Stimulated activated CD8-positive, alpha-beta memory T cell treated with anti-CD3 and anti-CD28 coated beads, Interleukin-12 subunit alpha, Interleukin-12 subunit beta, amount 100 ng/mL, for 4 hours (primary cell): ENCODE results near the gene STAMBPL1.
"Not testable (repeated sequence)": the region's sequence is repeated elsewhere in the genome, so short reads cannot be mapped to it uniquely, and the experiment has no call there.

Experiments
- DNase-seq: peaks from one replicate; pipeline ENCODE4 v3.0.0-alpha.2; 2020; ENCODE audit warnings: low read depth

The STAMBPL1 gene

DNA sequence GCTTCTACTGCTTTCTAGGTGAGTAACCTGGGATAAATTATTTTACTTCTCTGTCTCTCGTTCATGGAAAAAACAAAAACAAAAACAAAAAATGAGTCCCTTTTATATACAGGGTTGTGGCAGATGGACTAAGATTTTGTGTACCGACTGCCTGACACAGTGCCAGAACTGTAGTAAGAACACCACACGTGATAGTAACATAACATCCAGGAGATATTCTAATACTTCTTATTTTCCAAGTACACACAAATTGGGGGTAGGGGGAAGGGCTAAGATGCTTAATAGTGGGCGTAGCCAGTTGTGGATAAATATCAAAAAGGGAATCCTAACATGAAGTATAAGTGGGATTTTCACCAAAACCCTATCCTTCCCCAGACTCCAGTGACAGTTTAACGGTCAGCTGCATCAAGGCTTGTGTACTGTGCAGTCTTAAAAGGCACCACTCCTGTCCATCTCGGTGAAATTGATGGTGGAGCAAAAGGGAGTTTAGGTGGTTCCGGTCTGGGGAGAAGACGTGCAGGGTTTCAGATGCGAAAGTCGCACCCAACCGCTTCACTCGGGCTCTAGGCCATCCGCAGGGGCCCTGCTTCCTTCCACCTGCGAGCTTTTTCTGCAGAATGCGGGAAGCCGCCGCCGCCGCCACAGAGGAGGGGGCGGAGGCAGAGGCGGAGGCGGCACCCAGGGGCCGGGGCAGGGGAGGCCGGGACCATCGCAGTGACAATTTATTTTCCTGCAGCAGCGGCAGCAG is at the start of gene STAMBPL1:
STAMBPL1 (plus strand) TSS at position 712 of the 748 bp plus-strand sequence. CDS start 21,464 bp downstream, outside the sequence.
- peak; percentile 65 for DNase-seq

- DNase-seq: no peak
Observed at GRCh38 chr10:88830643-88831268, 49.3 kb upstream of the STAMBPL1 start.

DNA sequence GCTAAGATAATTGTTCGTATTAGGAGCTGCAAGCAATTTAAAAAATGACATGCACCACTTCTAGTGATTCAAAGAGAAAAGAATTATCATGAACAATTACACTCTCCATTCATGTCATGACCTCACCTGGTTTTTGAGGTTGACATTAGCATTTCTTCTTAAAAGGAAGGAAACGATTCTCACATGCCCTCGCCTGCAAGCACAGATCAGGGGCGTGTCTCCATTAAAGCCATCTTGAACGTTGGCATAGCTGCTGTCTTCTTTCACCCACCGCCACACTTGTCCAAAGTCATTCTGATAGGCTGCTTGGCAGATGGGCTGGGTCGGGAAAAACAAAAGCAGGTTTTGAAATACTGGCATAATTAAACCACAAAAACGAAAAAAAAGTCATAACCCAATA is 48.3 kb upstream of the STAMBPL1 start:
- DNase-seq: no peak

DNA sequence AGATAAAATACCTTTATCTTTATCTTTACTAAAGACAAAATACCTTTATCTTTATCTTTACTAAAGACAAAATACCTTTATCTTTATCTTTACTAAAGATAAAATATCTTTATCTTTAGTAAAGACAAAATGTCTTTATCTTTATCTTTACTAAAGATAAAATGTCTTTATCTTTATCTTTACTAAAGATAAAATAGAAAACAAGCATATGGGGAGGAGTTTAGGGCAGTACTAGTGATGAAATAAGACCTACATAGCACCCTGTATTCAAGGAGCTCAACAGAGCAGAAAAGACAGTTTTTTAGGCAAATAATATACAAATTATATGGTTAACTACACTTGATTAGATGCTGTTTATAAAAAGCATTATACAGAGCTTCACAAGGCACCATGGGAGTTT is 47.7 kb upstream of the STAMBPL1 start:
- DNase-seq: no peak

- DNase-seq: no peak
Observed at GRCh38 chr10:88833156-88833555, 46.9 kb upstream of the STAMBPL1 start.

- DNase-seq: no peak
Observed at GRCh38 chr10:88833723-88834122, 46.3 kb upstream of the STAMBPL1 start.

GRCh38 chr10:88835096-88835909 is 44.7 kb upstream of the STAMBPL1 start:
- DNase-seq: peak; percentile 71

GRCh38 chr10:88835910-88836221 is 44.2 kb upstream of the STAMBPL1 start:
- DNase-seq: no peak

DNA sequence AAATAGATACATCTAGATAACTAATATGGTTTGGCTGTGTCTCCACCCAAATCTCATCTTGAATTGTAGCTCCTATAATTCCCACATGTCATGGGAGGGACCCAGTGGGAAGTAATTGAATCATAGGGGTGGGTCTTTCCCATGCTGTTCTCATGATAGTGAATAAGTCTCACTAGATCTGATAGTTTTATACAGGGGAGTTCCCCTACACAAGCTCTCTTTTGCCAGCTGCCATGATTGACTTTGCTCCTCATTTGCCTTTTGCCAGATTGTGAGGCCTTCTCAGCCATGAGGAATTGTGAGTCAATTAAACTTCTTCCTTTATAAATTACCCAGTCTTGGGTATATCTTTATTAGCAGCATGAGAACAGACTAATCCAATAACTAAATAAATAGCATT is 42.4 kb upstream of the STAMBPL1 start:
- DNase-seq: not testable (repeated sequence)

DNA sequence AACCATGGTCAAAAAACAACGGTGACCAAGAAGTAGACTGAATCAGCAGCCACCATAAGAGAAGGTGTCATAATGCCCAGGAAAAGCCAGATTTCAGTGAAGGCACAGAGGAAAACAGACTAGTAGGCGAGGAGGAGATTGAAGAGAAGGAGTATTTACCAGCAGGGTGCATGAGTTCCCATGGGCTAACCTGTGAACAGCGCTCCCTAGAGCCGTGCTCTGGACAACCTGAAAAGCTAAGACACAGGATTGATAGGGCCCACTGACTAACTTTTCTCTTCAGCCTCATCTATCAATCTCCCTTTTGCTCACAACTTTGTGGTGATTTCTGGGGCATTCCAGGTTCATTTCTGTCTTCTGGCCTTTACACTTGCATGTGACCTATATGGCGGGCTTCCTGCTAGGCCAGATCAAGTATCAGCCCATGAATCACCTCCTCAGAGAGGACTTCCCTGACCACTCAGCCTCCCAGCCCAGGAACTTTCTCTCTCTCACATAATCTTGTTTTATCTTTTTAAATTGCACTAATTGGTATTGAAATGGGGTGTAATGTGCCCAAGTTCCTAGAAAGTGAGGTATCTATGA is 41.2 kb upstream of the STAMBPL1 start:
- no peak for DNase-seq

GRCh38 chr10:88840104-88840503 is 39.9 kb upstream of the STAMBPL1 start:
- no peak for DNase-seq

DNA sequence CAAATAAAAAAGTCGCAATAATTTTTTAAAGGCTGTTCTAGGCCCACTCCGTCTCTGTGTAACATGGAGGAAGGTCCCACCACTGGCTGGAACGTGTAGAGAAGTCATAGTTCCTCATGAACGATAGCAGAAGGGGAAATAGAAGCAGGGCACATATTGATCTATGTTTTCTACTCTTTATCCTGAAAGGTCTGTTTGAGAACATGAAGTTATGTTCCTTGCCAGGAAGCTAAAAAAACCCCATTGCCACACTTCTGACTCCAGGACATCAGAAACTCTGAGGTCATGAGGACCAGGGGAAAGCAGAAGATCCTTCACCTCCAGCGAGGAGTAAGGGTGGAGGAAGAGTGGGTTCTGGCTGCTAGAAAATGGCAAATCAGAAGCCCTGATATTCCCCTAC is 39.2 kb upstream of the STAMBPL1 start:
- no peak for DNase-seq

- DNase-seq: no peak
Observed at GRCh38 chr10:88841316-88842111, 38.5 kb upstream of the STAMBPL1 start.

- DNase-seq: no peak
Observed at GRCh38 chr10:88843171-88843570, 36.9 kb upstream of the STAMBPL1 start.

DNA sequence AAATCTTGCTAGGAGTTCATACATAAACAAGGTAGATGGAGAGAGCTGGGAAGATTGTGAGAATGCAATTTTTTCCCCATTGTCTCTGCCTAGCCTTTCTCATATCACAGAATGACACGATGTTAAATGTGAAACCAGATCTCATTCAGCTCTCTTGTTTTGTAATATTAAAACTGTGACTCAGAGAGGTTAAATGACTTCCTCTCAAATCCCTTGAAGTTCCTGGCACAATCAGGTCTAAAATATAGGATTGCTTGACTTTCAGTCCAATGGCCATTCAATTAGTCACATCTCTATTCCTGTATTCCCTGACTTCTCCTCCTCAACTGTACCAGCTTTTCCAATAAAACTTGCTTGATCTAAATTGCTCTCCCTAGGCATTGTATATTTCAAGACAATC is 31.5 kb upstream of the STAMBPL1 start:
- no peak for DNase-seq

- no peak for DNase-seq
Observed at GRCh38 chr10:88849234-88849633, 30.8 kb upstream of the STAMBPL1 start.

DNA sequence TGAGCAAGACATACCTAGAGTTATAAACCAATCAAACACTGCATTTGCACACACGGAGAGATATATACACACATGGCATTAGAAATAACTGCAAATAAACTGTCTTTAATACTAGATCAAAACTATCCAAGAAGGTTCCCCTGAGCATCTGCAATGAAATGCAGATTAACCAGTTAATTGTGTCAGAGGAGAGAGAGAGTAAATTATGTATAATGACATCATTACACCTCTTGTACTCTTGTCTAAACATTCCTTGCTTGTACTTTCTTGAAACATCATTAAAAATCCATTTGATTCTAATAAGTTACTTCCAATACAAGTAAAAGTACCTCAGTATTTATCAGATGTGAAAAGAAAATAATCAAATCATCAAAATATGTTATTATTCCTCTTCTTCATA is 29.3 kb upstream of the STAMBPL1 start:
- DNase-seq: no peak

GRCh38 chr10:88851706-88852105 is 28.3 kb upstream of the STAMBPL1 start, which contains the start of gene ANKRD22:
Gene ANKRD22, minus strand, starts transcription at chr10:88851844. Its CDS starts 237 bp downstream, at chr10:88851607.
- DNase-seq: no peak

DNA sequence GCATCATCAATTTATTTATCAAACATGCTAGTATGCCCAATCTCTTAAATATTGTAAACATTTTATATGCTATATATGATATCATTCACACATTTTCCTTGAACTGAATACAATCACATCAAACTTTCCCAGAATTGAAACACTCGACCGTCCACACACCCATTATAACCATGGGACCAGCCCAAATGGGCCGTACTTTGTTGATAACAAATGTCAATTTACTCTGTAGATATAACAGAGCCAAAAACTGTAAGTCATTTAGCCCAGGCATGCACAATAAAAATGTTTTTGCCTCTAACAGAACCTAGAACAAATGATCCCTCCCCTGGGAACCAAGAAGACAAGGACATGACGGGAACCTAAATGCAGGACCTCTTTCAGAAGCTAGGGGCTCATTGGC is 27.7 kb upstream of the STAMBPL1 start:
- no peak for DNase-seq

GRCh38 chr10:88853155-88853881 is 26.7 kb upstream of the STAMBPL1 start:
- no peak for DNase-seq

GRCh38 chr10:88854684-88855083 is 25.4 kb upstream of the STAMBPL1 start:
- DNase-seq: no peak
